SKM-1 (cell line): Measurements from ENCODE around the gene CD4.
"Not testable (repeated sequence)": the region's sequence is repeated elsewhere in the genome, so short reads cannot be mapped to it uniquely, and the experiment has no call there.

ENCODE experiments used
- DNase-seq: peaks from one replicate; lab custom pipeline; 2025; ENCODE audit not compliant: unreplicated experiment; lab: John Stamatoyannopoulos, UW

CD4 gene

GRCh38 chr12:6866920-6867412 is 77.6 kb downstream of the CD4 start:
- DNase-seq, result no peak

GRCh38 chr12:6867413-6868210 is 78.3 kb downstream of the CD4 start, which contains the start of gene TPI1:
TPI1 (plus strand) TSS chr12:6867531; CDS start chr12:6867567, 36 bp downstream.
- DNase-seq, result peak; percentile 21

GRCh38 chr12:6868211-6869048 is 79.1 kb downstream of the CD4 start:
- DNase-seq, result no peak

GRCh38 chr12:6869049-6870021 is 80.0 kb downstream of the CD4 start:
- DNase-seq, result peak; percentile 20

- DNase-seq, result not testable (repeated sequence)
Measured at GRCh38 chr12:6870304-6870703, 81.0 kb downstream of the CD4 start.
